ENCODE measurements around the gene TTL.

- TF ChIP-seq POLR2AphosphoS5 (IDR thresholded peaks at IDR 0.05; ENCODE audit: low read depth, low read length) (no peak; the same call in 1 of the 2 replicates), CTCF (IDR thresholded peaks at IDR 0.05) (no peak), REST (IDR thresholded peaks at IDR 0.05; ENCODE audit: insufficient read depth in 1 of 2, low read depth in 2 of 2, low read length in 1 of 2) (no peak), SIN3A (IDR thresholded peaks at IDR 0.05; ENCODE audit: borderline replicate concordance, insufficient read depth, low read depth, low read length) (no peak)
Observed at GRCh38 chr2:112584891-112585250, 102.9 kb downstream of the TTL start.
